Stimulated activated CD4-positive, alpha-beta T cell treated with anti-CD3 and anti-CD28 coated beads, Interleukin-1b, Interleukin-23, amount 100 ng/mL, for 48 hours (primary cell): ENCODE measurements around the gene SLC35F3.
A peak's percentile ranks its signal among the peaks of the same experiment; 100 is the strongest.
"Not testable (repeated sequence)": the region's sequence is repeated elsewhere in the genome, so short reads cannot be mapped to it uniquely, and the experiment has no call there.

Experiments used
- DNase-seq: peaks from one replicate; pipeline ENCODE4 v3.0.0-alpha.2; 2020

SLC35F3 gene

DNA sequence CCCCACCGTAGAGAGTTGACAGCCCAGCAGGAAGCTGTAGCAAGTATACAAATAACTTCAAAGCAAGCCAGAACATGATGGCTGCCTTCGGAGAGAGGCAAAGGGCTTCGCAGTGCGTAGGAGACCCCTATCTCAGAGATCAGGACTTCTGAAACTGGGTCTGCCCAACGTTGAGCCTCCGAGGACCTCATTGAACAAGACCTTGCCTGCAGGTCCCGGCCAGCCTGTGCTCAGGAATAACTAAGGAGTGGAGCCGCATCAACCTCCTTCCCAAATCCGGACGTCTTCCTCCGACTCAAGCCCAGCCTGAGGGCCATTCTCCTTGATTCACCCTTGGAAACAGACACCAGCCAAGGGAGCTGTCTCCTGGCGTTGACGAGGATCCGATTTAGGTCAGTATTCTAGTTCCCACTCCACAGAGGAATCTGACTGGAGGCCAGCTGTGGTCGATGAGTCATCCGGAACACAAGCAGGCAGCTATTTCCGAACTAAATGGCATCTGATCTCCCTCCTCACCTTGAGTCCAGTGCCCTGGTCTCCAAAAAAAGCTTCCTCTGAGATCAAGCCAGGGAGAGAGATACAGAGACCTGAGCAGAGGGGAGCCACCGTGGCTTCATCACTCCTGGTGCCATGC lies 302.3 kb downstream of the SLC35F3 start:
- no peak for DNase-seq

DNA sequence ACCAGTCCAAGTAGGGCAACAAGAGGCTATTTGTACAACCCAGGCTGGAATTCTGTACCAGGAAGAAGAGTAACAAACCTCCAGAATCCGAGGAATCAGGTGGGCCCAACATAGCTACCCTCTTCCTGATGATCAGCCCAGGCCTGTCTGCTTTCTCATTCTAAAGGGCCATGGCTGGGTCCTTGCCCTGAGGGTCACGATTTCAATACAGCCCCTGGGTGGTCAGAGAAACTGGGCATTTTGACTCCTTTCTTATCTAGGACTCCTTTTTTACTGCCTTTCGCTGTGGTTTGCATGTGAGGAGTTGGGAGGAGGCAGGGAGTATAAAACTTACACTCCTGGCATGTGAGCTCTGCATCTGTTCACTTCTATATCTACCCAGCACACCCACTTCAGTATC lies 303.9 kb downstream of the SLC35F3 start:
- no peak for DNase-seq

DNA sequence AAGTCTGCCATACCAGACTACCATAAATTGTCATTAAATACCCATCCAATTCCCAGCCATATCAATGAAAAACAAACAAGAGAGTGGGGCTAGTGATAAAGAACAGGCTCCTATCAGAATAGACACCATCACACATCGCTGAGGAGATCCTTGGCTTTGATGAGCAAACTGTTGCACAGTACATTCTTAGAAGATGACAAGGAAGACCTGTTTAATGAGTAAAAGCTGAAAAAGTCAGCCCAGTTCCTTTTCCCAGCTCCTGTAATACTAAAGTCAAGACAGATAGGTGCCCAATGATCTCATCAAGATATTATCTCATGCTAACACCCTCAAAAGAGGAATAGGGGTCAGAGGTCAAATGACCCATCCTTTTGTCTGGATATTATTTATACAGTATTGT lies 304.3 kb downstream of the SLC35F3 start:
- no peak for DNase-seq

DNA sequence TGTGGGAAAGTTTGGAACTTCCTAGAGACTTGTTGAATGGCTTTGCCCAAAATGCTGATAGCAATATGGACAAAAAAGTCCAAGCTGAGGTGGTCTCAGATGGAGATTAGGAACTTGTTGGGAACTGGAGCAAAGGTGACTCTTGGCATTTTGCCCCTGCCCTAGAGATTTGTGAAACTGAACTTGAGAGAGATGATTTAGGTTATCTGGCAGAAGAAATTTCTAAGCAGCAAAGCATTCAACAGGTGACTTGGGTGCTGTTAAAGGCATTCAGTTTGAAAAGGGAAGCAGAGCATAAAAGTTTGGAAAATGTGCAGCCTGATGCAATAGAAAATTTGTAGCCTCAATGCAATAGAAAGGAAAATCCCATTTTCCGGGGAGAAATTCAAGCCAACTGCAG lies 306.0 kb downstream of the SLC35F3 start:
- DNase-seq = not testable (repeated sequence)

DNA sequence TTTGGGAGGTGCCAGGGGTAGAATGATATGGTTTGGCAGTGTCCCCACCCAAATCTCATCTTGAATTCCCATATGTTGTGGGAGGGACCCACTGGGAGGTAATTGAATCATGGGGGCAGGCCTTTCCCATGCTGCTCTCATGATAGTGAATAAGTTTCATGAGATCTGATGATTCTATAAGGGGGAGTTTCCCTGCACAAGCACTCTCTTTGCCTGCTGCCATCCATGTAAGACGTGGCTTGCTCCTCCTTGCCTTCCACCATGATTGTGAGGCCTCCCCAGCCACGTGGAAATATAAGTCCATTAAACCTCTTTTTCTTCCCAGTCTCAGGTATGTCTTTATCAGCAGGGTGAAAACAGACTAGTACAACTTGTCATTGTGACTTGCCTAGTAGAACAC lies 307.4 kb downstream of the SLC35F3 start:
- not testable (repeated sequence) for DNase-seq

DNA sequence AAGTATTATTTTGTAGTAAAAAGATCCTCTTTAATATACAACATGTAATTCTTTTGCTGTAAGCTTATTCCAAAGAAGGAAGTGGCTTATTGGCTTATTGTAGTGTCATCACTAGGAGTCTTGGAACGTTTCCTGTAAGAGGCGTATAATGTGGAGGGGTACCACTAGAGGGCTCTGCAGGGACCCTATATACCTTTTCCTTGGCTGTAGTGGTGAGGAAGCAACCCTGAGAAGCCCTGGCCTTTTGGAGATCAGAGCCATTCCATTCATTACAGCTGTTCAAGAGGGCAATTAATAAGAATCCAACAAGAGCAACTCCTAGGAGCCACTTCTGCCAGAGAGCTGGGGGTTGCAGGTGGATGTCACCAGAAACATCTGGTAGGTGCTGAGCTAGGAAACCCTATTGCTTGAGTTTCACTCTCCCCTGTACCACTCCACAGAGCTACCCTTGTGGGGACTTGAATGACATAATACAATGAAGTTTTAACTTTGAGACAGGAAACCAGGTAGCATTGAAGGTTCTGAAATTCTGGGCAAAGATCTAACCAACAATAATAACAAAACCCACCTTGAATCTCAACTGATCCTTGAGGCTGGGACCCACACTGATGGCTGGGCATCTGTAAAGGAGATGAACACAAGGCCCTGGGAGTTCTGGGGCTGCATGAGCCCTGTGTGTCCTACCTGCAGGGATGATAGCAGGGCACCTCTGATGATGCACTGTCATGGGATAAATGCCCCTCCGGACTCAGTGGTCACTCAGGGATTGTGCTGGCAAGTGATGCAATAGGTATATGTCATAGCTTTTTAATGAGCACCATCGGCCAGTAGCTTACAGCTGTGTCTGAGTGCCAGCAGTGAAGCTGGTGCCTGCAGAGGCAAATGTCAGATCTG lies 308.5 kb downstream of the SLC35F3 start:
- no peak for DNase-seq

DNA sequence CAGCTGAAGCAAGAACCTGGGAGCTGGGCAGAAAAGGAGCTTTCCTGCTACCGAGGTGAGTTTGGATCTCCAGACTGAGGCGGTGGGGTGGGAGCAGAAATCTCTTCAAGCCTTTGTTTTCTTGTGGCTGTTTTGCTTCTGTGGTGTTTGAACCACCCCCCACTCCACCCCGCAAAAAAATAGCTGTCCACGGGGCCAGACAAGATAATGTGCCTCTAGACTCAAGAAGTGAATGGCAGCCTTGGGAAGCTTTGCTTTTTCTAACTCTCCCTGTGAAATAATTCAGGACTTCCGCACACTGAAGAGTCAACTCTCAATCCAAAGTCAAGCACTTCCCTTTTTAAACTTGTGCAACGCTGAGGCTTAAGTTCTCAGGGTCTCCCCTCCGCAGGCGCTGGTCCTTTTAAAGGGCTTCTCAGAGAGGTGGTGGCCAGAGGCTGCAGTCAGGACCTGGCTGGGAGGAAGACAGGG lies 309.2 kb downstream of the SLC35F3 start:
- no peak for DNase-seq

DNA sequence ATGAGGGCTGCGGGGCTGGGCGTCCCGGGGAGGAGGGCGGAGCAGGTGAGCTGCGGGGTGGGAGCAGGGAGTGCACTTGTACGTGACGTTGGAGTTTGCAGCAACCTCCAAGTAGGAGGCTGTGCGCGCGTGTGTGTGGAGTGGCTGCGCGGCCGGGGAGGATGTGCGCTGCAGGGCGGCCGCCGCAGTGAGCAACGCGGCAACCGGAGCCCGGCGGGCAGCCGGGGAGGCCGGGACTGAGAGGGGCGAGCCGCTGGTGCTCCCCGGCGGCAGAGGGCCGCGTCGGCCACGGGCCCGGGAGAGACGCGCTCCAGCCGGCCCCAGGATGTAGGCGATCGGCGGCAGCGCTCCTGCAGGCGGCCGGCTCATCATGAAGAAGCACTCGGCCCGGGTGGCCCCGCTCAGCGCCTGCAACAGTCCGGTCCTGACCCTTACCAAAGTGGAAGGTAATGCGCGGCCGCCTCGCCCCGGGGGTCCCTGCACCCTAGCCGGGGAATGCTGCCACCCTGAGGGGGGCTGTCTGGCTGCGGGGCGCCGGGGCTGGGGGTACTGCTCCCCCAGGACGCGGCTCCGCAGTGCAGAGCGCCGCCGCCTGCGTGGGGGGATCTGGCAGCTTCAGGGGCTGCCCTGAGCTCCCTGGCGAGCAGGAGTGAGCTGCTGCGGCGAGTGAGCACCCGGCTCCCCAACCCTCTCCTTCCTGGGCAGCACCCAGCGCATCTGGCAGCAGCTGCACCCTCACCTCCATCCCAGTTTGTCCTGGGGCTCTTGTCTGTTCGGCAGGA lies 309.8 kb downstream of the SLC35F3 start:
- peak; percentile 13 for DNase-seq

DNA sequence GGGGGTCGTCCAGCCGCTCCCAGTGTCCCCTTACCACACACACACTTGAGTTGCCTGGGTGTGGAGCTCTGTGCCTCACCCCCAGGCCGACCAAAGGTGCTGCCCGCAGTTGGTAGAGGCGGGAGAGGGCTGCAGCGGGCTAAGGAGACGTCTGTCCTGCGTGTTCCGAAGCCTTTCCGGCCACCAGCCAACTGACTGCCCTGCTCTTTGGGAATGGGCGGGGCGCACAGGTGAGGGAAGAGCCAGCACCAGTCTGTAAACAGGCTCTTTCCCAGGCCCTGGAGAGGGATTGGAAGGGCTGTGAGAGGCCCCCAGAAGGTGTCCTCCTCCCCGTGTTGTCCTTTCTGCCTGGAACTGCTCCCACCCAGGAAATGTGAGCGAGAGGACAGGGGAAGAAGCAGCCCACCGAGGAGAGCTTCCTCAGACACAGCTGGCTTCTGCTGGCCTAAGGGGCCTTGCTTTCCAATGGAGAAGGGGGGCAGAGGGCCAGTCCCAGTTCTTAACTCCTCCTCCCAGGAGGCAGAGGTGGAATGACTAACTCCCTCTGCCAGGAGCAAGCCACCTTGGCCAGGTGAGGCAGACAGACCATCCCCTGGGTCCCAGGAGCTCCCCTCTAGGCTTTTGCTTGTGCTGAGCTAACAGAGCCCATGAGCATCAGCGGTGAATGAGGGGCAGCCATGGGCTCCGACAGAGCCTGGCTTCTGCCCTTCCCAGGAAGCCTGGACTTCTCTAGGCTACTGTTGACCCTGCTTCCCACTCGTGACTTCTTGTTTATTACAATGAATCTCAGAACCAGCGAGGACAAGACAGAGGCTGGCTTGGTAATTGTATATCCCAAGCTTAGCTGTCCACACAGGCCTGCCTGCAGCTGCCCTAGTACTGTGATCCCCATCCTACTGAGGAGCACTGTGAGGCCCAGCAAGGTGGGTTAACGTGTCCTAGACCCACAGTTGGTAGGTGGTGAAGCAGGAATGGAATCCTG lies 310.7 kb downstream of the SLC35F3 start:
- no peak for DNase-seq

DNA sequence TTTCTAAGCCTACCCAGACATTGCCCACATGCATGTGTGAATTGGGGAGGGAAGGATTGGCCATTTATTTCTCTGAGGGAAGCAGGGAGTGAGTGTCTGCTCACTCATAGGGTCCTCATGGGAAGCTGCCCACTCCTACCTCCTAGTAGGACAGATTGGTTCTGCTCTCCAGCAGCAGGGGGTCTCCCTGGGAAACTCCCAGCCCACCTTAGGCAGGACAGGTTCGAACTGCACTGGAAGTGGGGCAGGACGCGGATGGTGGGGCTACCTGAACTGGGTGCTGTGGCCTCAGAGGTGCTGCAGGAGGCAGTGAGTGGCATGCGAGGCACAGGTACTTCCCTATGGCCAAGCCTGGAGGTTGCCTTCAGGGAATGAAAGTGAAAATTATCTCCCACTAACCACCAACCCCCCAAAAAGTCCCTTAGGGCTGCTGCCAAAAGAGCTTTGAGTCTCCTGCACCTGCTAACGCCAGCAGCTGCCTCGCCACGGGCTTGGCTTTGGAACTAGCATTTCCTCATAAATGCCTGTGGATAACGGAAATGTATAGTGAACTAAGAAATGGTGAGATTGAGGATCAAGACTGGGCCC lies 311.7 kb downstream of the SLC35F3 start:
- no peak for DNase-seq

DNA sequence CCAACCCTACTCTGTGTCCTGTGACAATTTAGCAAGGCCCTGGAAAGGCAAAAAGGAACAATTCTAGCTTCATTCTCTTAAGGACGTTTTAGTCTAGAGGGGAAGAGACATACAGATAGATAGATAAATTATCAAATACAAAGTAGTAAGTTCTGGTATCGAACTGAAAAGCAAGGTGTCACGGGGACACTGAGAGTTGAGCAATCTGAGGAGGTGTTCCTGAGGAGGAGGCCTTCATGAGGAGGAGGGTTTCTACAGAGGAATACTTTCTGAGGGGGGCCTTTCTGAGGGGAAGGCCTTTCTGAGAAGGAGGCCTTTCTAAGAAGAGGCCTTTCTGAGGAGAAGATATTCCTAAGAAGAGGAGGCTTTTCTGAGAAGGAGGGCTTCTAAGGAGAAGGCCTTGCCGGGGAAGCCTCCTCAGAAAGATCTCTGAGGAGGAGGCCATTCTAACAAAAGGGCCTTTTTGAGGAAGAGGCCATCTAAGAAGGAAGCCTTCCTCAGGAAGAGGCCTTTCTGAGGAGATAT lies 312.9 kb downstream of the SLC35F3 start:
- no peak for DNase-seq

DNA sequence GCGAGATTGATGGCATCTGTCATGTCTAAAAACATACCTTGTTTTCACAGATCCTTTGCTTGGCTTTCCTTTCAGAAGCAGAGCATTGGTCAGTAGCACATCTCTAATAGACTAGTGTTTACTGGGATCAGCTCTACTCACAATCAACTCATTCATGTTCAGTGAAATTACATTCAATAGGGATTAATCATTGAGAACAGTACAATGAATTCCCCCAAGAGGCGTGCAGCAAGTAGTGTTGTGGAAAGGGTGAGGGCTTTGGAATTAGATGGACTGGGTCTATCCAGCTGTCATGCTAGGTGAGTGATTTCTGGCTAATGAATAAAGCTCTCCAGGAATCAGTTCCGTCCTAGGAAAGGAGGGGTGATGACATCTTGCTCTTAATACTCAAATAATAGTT lies 313.6 kb downstream of the SLC35F3 start:
- no peak for DNase-seq

DNA sequence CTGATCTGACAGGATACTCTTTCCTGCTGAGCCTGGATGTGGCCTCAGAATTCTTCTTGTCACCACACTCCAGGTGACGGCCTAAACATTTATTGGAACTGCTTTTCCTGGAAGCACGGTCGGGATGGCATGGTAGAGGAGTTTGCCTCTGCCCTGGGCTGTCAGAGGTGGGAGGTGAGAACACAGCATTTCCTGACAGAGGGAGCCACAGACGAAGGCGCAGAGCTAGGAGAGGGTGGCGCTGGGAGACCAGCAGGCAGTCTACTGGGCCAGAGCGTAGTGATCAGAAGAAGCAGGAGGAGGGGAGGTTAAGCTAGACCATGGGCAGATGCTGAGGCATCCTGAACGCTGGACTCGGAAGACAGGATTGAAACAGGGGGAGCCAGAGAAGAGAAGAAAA lies 315.2 kb downstream of the SLC35F3 start:
- no peak for DNase-seq

DNA sequence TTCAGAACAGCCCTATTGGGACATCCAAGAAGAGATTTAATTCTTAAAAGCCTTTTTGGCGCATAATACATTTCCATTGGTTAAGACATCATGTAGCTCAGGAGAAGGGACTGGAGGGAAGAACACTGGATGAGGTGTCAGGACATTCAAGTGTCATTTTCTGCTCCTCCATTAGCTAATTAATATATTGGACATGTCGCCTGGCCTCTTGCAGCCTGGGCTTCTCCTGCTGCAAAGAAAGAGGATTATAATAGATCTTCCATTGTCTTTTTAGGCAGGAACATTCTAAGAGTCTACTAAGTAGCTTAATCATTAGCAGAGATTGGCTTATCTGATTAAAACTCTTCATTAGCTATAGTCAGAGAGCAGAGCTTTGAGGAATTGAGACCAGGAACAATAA lies 317.1 kb downstream of the SLC35F3 start:
- DNase-seq = no peak

DNA sequence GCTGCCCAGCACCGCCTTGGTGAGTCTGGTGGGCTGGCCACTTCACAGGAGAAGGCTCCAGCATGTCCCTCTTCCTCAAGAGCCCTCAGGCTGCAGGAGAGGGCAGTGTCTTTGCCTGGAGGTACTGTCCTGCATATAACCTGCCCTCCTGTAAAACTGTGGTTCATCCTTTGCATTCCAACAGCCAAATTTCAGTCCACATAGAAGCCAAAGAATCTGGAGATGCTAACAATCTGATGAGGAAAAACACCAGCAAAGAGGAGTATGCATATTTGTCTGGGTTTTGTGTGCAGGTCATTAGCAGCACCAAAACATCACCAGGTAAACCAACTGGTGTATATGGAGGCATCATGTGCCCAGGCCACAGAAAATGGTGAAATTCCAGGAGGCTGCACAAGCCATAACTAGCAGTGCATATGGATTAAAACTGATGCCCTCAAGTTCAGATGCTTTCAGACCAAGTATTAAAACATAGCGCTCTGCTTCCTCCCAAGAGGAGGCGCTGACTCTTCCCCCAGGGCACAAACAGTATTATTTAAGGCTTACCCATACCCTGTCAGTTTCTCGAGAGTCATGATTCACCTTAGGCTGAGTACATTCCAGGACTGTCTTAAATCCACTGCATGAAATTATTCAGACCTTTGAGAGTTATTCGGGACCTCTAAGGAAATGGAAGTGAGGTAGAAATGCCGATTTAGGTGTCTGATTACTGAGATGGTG lies 318.2 kb downstream of the SLC35F3 start:
- no peak for DNase-seq

DNA sequence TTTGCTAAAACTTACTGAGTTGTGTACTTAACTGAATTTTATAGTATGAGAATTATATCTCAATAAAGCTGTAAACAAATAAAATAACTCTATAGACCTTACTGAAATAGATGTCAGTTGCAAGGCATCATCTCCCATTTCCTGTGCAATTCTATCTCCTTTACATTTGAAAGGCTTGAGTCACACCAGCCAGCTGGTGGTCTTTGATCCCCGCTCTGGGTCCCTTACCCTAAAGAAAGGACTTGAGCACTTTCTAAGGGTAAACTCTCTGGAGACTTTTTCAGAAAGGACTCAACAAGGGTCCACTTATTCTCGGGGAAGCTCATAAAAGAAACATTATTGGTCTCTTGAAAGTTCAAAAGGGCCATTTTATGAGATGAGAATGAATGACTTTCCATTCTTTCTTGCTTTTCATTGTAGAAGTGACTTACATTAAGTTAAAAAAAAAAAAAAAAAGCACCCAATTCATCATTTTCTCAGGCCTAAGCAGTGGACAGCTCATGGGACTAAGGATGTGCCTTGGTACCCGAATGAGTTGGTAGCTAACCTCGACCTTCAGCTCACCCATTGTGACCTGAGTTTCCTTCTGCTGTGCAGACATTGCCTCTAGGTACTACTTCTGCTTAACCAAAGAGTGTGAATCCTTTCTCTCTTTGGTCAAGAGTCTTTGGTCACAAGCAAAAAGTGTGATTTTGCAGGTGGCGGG lies 321.8 kb downstream of the SLC35F3 start:
- DNase-seq = no peak

DNA sequence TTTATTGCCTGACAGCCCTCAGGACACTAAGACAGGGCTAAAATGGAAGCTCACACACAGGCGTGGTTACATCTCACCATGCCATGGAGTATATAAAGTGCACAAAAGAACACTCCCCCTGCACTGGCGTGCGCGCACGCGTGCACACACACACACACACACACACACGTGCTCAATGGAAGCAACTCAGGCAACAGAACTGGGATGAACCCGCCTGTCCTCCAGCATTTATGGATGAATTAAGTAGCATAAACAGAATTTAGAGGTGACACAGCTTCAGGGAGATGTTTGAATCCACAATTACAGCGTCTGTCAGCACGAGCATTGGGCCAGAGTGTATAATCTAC lies 322.3 kb downstream of the SLC35F3 start:
- DNase-seq = no peak

DNA sequence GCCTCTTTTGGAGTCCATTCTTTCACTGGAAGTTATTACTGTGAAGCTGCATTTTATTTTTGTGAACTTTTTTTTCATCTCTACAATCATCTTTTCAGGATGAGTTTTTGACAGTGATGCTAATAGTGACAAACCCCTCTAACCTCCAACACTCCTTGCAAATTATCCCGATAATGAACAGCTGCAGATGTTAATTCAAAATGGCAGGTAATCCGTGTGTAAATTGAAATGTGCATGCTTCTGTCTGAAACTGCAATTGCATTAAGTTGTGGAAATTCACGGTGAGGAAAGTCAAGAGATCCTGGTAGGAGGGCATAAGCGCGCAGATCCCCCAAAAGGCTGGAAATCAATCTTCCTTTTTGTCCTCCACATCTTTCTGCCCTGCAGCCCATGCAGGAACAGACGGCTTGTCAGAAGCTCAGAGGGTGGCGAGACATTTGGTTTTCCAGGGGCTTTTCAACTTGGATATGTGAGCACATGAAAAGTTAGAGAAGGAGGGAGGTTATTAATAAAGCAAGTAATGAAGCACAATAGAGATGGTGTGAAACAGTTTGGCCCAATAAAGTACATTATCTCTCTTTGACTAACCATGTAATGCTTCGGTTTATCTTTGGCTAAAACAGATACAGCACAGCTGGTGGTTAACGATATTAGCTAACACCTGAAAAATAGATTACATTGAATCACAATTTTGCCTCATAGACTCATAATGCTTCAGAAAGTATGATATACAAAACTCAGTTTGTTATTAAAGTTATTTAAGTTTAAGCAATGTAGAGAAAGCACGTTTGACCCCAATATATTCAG lies 325.3 kb downstream of the SLC35F3 start:
- DNase-seq = no peak

DNA sequence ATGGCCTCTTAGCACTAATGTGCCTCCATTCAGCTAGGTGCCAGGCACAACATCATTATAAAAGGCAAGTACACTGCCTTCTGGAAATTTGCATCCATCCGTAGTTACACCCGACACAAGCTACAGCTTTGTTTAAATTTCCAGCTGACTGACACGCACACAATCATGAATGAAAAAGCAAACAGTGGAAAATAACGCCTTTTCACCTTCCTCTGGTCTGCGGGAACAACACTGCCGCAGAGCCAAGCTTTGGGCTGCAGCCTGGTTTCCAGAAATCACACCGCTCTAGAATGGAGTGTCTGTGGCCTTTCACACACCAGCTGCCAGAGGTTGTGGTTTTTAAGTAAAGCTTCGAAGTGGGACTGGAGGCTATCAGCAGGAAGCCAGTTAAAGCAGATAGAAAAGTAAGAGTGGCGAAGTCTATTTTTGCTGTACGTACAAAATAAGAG lies 326.0 kb downstream of the SLC35F3 start:
- no peak for DNase-seq
